ENCODE measurements around the gene PDE3A. TPM values are rescaled to one million over a fixed set of nuclear protein-coding genes. Genes with fewer than 3 reads are reported as not detected.

The PDE3A gene
- polyA plus RNA-seq, 1 of the 3 experiments (the other 2 are of a cell fraction): 0.67 TPM

DNA sequence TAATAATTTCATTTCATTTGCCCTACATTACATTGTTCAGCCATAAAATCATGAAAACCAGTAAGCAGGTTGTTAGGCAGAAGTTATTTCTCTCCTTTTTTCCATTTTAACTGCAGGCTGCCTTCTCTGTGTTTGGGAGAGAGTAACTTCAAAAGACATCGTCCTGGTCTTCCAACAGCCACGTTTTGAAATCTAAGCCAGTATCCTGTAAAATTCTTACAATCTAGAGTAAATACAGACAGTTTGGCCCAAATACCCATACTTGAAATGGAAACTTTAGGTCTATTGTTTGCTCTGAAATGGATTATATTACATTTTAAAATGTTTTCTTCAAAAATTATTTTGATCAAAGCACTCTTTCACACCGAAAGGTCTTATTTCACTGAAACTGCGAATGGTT, 260.7 kb downstream of the PDE3A start:
- Histone ChIP-seq H3K27me3 (ENCODE audit: insufficient read depth) (no peaks in the 10 kb centered on the region), H3K9ac (no peak overlapping the region), H3K79me2 (ENCODE audit: insufficient read depth) (no peaks in the 10 kb centered on the region), H3K27ac (ENCODE audit: low read depth in 2 of 2, low read length in 1 of 2) (peak overlapping the region in 1 of 2 experiments; percentile 25; a peak in 1 of 4 replicates), H2AFZ (ENCODE audit: low read depth) (no peak overlapping the region), H3K4me1 (ENCODE audit: control insufficient read depth in 1 of 2, insufficient read depth in 2 of 2, low read depth in 1 of 2, low read length in 1 of 2) (peaks cover 4 to 8% of the 10 kb centered on the region in 2 experiments; a peak in 2 of 4 replicates), H3K4me2 (no peak overlapping the region), H3K36me3 (replicated peaks in 1 of 2; ENCODE audit: control insufficient read depth in 1 of 2, insufficient read depth in 2 of 2, low read length in 1 of 2) (peaks cover 0 to 8% of the 10 kb centered on the region in 2 experiments), H3K9me3 (no peaks in the 10 kb centered on the region), H4K20me1 (ENCODE audit: insufficient read depth) (no peaks in the 10 kb centered on the region), H3F3A (replicated peaks; ENCODE audit: insufficient read depth) (peaks cover 6% of the 10 kb centered on the region), H3K4me3 (ENCODE audit: low read depth in 2 of 2, low read length in 1 of 2) (no peak overlapping the region), H3K9me2 (no peaks in the 10 kb centered on the region)
- 78% methylated on average over 4 of the region's 4 CpGs for WGBS (ENCODE audit: low lambda C conversion rate)
- no peak for DNase-seq
- ChIA-PET CTCF (no interaction called here), POLR2A (no interaction called here)
- no peak for TF ChIP-seq SMC3 (IDR thresholded peaks at IDR 0.05; ENCODE audit: low read depth, low read length)
- TF ChIP-seq, protein P1, sequence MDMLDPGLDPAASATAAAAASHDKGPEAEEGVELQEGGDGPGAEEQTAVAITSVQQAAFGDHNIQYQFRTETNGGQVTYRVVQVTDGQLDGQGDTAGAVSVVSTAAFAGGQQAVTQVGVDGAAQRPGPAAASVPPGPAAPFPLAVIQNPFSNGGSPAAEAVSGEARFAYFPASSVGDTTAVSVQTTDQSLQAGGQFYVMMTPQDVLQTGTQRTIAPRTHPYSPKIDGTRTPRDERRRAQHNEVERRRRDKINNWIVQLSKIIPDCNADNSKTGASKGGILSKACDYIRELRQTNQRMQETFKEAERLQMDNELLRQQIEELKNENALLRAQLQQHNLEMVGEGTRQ (IDR thresholded peaks at IDR 0.05; ENCODE audit: borderline replicate concordance, low read depth, low read length): no peak
- TF ChIP-seq RXRA (IDR thresholded peaks at IDR 0.05; ENCODE audit: borderline replicate concordance, low read depth): no peak
- TF ChIP-seq NRF1 (IDR thresholded peaks at IDR 0.05; ENCODE audit: low read depth, low read length): no peak
- no peak for TF ChIP-seq ELF1 (IDR thresholded peaks at IDR 0.05)
- TF ChIP-seq SIN3A (IDR thresholded peaks at IDR 0.05; ENCODE audit: borderline replicate concordance, low read depth, low read length): no peak
- no peak for TF ChIP-seq YY1 (IDR thresholded peaks at IDR 0.05; ENCODE audit: low read depth)
- TF ChIP-seq EP300 (IDR thresholded peaks at IDR 0.05; ENCODE audit: borderline replicate concordance in 1 of 2, low read depth in 1 of 2, low read length in 1 of 2): no peak
- TF ChIP-seq, protein P2, sequence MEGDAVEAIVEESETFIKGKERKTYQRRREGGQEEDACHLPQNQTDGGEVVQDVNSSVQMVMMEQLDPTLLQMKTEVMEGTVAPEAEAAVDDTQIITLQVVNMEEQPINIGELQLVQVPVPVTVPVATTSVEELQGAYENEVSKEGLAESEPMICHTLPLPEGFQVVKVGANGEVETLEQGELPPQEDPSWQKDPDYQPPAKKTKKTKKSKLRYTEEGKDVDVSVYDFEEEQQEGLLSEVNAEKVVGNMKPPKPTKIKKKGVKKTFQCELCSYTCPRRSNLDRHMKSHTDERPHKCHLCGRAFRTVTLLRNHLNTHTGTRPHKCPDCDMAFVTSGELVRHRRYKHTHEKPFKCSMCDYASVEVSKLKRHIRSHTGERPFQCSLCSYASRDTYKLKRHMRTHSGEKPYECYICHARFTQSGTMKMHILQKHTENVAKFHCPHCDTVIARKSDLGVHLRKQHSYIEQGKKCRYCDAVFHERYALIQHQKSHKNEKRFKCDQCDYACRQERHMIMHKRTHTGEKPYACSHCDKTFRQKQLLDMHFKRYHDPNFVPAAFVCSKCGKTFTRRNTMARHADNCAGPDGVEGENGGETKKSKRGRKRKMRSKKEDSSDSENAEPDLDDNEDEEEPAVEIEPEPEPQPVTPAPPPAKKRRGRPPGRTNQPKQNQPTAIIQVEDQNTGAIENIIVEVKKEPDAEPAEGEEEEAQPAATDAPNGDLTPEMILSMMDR (IDR thresholded peaks at IDR 0.05): no peak
- TF ChIP-seq, protein P3, sequence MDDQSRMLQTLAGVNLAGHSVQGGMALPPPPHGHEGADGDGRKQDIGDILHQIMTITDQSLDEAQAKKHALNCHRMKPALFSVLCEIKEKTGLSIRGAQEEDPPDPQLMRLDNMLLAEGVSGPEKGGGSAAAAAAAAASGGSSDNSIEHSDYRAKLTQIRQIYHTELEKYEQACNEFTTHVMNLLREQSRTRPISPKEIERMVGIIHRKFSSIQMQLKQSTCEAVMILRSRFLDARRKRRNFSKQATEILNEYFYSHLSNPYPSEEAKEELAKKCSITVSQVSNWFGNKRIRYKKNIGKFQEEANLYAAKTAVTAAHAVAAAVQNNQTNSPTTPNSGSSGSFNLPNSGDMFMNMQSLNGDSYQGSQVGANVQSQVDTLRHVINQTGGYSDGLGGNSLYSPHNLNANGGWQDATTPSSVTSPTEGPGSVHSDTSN (IDR thresholded peaks at IDR 0.05): no peak
- no peak for TF ChIP-seq FOXM1 (IDR thresholded peaks at IDR 0.05; ENCODE audit: low read depth)
- no peak for TF ChIP-seq GABPA (IDR thresholded peaks at IDR 0.05; ENCODE audit: low read depth)
- TF ChIP-seq TCF12 (IDR thresholded peaks at IDR 0.05): no peak
- TF ChIP-seq EZH2phosphoT487 (IDR thresholded peaks at IDR 0.05; ENCODE audit: borderline replicate concordance, low read depth): no peak
- no peak for TF ChIP-seq NFIC (IDR thresholded peaks at IDR 0.05; ENCODE audit: borderline replicate concordance)
- TF ChIP-seq MXI1 (IDR thresholded peaks at IDR 0.05; ENCODE audit: low read depth, low read length): no peak
- TF ChIP-seq, protein P4, sequence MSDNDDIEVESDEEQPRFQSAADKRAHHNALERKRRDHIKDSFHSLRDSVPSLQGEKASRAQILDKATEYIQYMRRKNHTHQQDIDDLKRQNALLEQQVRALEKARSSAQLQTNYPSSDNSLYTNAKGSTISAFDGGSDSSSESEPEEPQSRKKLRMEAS (IDR thresholded peaks at IDR 0.05; ENCODE audit: low read depth): no peak

All from SK-N-SH (cell line).